RWPE2 (cell line): Measurements from ENCODE around the gene RFTN1.

Experiments
- ATAC-seq: fragments of 200-7000 bp; cut with Tn5 transposase; 3 replicates; pipeline ENCODE4 v1.9.1; 2021; ENCODE audit warnings: low read depth
- DNase-seq: peaks from one replicate; pipeline ENCODE4 v3.0.0-alpha.2; 2020; ENCODE audit warnings: low spot score
- H3K27ac ChIP-seq: fragments of 450-650 bp; 2 replicates; pipeline ENCODE4 v1.5.1; 2017; ENCODE audit warnings: mild to moderate bottlenecking; ENCODE audit not compliant: poor library complexity, severe bottlenecking
- H3K27me3 ChIP-seq: fragments of 250-450 bp; sonication (Bioruptor Pico); 2 replicates; pipeline ENCODE4 v1.5.1; 2021; ENCODE audit warnings: mild to moderate bottlenecking, moderate library complexity; ENCODE audit not compliant: insufficient read depth, poor library complexity, severe bottlenecking
- H3K36me3 ChIP-seq: fragments of 250-450 bp; sonication (Bioruptor Pico); 2 replicates; pipeline ENCODE4 v1.5.1; 2020; ENCODE audit warnings: low read depth, mild to moderate bottlenecking, moderate library complexity
- H3K4me1 ChIP-seq: fragments of 250-450 bp; sonication (Bioruptor Pico); 2 replicates; pipeline ENCODE4 v1.5.1; 2021; ENCODE audit warnings: mild to moderate bottlenecking, moderate library complexity; ENCODE audit not compliant: insufficient read depth, poor library complexity, severe bottlenecking
- H3K4me3 ChIP-seq: fragments of 250-450 bp; sonication (Bioruptor Pico); 2 replicates; pipeline ENCODE4 v1.5.1; 2021; ENCODE audit warnings: mild to moderate bottlenecking, moderate library complexity; ENCODE audit not compliant: severe bottlenecking
- H3K9me3 ChIP-seq: fragments of 250-450 bp; sonication (Bioruptor Pico); 2 replicates; pipeline ENCODE4 v1.5.1; 2021; ENCODE audit warnings: mild to moderate bottlenecking, moderate library complexity; ENCODE audit not compliant: severe bottlenecking
- TF ChIP-seq, protein P1 (sequence below): fragments of 450-650 bp; IDR thresholded peaks from one replicate; pipeline ENCODE4 v1.5.1; 2017; ENCODE audit warnings: mild to moderate bottlenecking, moderate library complexity; ENCODE audit not compliant: poor library complexity, severe bottlenecking

RFTN1 gene

GRCh38 chr3:16361087-16361486, 152.4 kb downstream of the RFTN1 start:
- TF ChIP-seq, protein P1, sequence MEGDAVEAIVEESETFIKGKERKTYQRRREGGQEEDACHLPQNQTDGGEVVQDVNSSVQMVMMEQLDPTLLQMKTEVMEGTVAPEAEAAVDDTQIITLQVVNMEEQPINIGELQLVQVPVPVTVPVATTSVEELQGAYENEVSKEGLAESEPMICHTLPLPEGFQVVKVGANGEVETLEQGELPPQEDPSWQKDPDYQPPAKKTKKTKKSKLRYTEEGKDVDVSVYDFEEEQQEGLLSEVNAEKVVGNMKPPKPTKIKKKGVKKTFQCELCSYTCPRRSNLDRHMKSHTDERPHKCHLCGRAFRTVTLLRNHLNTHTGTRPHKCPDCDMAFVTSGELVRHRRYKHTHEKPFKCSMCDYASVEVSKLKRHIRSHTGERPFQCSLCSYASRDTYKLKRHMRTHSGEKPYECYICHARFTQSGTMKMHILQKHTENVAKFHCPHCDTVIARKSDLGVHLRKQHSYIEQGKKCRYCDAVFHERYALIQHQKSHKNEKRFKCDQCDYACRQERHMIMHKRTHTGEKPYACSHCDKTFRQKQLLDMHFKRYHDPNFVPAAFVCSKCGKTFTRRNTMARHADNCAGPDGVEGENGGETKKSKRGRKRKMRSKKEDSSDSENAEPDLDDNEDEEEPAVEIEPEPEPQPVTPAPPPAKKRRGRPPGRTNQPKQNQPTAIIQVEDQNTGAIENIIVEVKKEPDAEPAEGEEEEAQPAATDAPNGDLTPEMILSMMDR: no peak
- Histone ChIP-seq H3K4me3 (no peak overlapping the region), H3K27me3 (no peaks in the 10 kb centered on the region), H3K9me3 (no peaks in the 10 kb centered on the region), H3K36me3 (no peaks in the 10 kb centered on the region), H3K4me1 (no peaks in the 10 kb centered on the region), H3K27ac (no peak overlapping the region)
- ATAC-seq: no peak
- DNase-seq: no peak

DNA sequence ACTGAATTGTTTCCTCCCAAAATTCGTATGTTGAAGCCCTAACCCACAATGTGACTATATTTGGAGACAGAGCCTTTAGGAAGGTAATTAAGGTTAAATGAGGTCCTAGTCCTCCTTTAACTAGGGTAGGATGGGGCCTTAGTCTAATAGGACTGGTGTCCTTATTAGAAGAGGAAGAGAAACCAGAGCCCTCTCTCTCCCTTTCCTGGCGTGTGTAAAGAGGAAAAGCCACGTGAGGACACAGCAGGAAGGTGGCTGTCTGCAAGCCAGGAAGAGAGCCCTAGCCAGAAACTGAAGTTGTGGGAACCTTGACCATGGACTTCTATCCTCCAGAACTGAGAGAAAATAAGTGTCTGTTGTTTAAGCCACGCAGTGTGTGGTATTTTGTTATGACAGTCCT, 154.2 kb downstream of the RFTN1 start:
- no peaks in the 10 kb centered on the region for H3K27me3 ChIP-seq
- H3K4me1 ChIP-seq: no peaks in the 10 kb centered on the region
- no peak for DNase-seq
- H3K9me3 ChIP-seq: no peaks in the 10 kb centered on the region
- no peak overlapping the region for H3K27ac ChIP-seq
- ATAC-seq: no peak
- H3K36me3 ChIP-seq: no peaks in the 10 kb centered on the region
- no peak overlapping the region for H3K4me3 ChIP-seq
- TF ChIP-seq, protein P1: no peak

- TF ChIP-seq, protein P1: no peak
- Histone ChIP-seq H3K9me3 (no peaks in the 10 kb centered on the region), H3K36me3 (no peaks in the 10 kb centered on the region), H3K27me3 (no peaks in the 10 kb centered on the region), H3K4me1 (no peaks in the 10 kb centered on the region), H3K27ac (no peak overlapping the region), H3K4me3 (no peak overlapping the region)
- DNase-seq (no peak), ATAC-seq (no peak)
Observed at GRCh38 chr3:16358336-16358735, 155.2 kb downstream of the RFTN1 start.

DNA sequence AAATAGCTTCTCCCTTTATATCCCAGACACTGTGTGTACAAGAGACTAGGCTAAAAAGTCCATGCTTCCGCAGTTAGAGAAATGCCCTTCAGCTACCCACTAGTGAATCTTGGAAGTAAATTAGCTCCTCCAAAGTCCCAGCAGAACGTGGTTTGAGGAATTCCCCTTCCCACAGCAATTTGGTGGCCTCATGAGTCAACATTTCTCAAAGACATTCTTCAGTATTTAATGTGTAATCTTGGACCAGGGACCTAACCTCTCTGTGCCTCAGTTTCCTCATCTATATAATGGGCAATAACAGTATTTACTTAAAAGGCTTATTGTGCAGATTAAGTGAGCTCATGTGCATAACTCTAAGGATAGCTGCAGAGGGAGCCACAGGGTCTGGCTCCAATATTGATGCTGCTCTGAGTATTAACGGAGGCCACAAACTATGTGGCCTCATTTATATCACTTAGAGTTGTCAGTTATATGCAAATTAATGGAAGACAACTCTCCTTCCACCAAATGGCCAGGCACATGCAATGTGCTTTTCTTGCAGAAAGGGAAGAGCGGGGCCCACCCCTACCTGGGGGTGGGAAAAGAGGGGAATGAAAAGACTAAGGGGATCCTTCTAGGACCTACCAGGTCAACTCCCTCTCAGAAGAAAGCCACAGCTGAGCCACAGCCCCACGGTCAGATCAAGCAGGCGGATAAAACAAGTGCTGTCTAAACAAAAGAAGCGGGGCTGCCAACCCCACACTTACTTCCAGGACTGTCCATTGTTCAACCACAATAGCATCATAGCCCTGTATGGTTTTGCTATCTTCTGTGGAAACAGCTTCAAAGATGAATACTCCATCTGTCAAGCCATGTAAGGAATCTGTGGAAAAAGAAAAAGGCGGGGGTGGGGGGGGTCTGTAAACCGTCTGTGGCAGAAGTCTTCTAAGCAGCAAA, 156.0 kb downstream of the RFTN1 start:
- no peak for DNase-seq
- Histone ChIP-seq H3K27me3 (no peaks in the 10 kb centered on the region), H3K9me3 (no peaks in the 10 kb centered on the region), H3K4me3 (no peak overlapping the region), H3K4me1 (no peaks in the 10 kb centered on the region), H3K36me3 (no peaks in the 10 kb centered on the region), H3K27ac (no peak overlapping the region)
- no peak for ATAC-seq
- TF ChIP-seq, protein P1: no peak

GRCh38 chr3:16355828-16356227, 157.7 kb downstream of the RFTN1 start:
- H3K4me1 ChIP-seq: no peaks in the 10 kb centered on the region
- no peaks in the 10 kb centered on the region for H3K36me3 ChIP-seq
- H3K9me3 ChIP-seq: no peaks in the 10 kb centered on the region
- TF ChIP-seq, protein P1: no peak
- H3K27me3 ChIP-seq: no peaks in the 10 kb centered on the region
- ATAC-seq: no peak
- no peak for DNase-seq
- H3K4me3 ChIP-seq: no peak overlapping the region
- H3K27ac ChIP-seq: no peak overlapping the region
